ENCODE data around the gene SUGP1.

DNA sequence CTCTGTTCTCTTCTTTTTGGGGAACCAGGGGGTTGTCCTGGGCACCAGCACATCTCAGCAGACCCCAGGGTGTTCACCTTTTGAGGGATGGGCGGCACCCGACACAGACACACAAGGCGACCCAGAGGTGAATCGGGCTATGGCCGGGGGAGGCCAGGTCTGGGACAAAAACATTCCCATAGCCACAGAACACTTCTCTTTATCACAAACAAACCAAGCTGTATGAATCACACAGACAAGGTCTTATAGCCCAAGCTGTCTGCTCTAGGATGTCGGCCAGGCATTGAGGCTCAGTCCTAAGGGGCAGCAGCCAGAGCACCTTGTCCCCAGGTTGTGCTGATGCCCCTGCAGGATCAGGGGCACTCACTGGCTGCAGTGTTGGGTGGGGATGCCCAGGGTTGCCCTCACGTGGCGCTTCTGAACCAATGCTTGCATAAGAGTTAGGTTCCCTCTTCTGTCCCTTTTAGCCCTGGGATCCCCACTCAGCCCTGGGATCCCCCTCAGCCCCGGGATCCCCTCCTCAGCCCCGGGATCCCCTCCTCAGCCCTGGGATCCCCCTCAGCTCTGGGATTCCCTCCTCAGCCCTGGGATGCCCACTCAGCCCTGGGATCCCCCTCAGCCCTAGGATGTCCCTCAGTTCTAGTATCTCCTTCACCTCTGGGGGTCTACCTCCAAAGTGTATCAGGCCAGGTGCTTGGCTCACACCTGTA, 27.2 kb upstream of the SUGP1 start:
- no peak for TF ChIP-seq POLR2A (IDR thresholded peaks at IDR 0.05)
- TF ChIP-seq, protein P1, sequence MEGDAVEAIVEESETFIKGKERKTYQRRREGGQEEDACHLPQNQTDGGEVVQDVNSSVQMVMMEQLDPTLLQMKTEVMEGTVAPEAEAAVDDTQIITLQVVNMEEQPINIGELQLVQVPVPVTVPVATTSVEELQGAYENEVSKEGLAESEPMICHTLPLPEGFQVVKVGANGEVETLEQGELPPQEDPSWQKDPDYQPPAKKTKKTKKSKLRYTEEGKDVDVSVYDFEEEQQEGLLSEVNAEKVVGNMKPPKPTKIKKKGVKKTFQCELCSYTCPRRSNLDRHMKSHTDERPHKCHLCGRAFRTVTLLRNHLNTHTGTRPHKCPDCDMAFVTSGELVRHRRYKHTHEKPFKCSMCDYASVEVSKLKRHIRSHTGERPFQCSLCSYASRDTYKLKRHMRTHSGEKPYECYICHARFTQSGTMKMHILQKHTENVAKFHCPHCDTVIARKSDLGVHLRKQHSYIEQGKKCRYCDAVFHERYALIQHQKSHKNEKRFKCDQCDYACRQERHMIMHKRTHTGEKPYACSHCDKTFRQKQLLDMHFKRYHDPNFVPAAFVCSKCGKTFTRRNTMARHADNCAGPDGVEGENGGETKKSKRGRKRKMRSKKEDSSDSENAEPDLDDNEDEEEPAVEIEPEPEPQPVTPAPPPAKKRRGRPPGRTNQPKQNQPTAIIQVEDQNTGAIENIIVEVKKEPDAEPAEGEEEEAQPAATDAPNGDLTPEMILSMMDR (IDR thresholded peaks at IDR 0.05), result no peak

Data from body of pancreas (tissue), 4 donors.